Neuronal stem cell (in vitro differentiated cells): ENCODE data around the gene FIGLA.
A peak's percentile ranks its signal among the peaks of the same experiment; 100 is the strongest.

ENCODE experiments used
- DNase-seq: peaks from one replicate; pipeline ENCODE4 v3.0.0-alpha.2; 2013; ENCODE audit warnings: low spot score
- H2AFZ ChIP-seq: one replicate; pipeline ENCODE4 v1.6.1; 2013; ENCODE audit warnings: mild to moderate bottlenecking, low read length, inconsistent platforms
- H2AK5ac ChIP-seq: 2 replicates; pipeline ENCODE4 v1.6.1; 2013; ENCODE audit warnings: low read depth, mild to moderate bottlenecking, inconsistent platforms, low read length, moderate library complexity, mixed read lengths
- H2BK120ac ChIP-seq: 2 replicates; pipeline ENCODE4 v1.6.1; 2013; ENCODE audit warnings: low read depth, mild to moderate bottlenecking, inconsistent platforms, low read length, moderate library complexity, mixed read lengths
- H2BK12ac ChIP-seq: one replicate; pipeline ENCODE4 v1.6.1; 2013; ENCODE audit warnings: low read length, inconsistent platforms
- H2BK15ac ChIP-seq: 2 replicates; pipeline ENCODE4 v1.6.1; 2013; ENCODE audit warnings: mild to moderate bottlenecking, low read length, inconsistent platforms, mixed read lengths
- H2BK5ac ChIP-seq: one replicate; pipeline ENCODE4 v1.6.1; 2013; ENCODE audit warnings: inconsistent platforms, mild to moderate bottlenecking, low read length, moderate library complexity
- H3K14ac ChIP-seq: one replicate; pipeline ENCODE4 v1.6.1; 2013; ENCODE audit warnings: low read length, inconsistent platforms
- H3K18ac ChIP-seq: 2 replicates; pipeline ENCODE4 v1.6.1; 2013; ENCODE audit warnings: low read length, inconsistent platforms
- H3K23ac ChIP-seq: 2 replicates; pipeline ENCODE4 v1.6.1; 2013; ENCODE audit warnings: low read depth, mild to moderate bottlenecking, mixed read lengths, low read length, inconsistent platforms; ENCODE audit not compliant: poor library complexity
- H3K27ac ChIP-seq: replicated peaks from 3 replicates; pipeline ENCODE4 v1.5.1; 2013; ENCODE audit warnings: low read length, inconsistent platforms
- H3K27me3 ChIP-seq, 3 experiments: 2 replicates each; pipeline ENCODE4 v1.6.1; 2013; ENCODE audit warnings: low read length in 3 of 3, mild to moderate bottlenecking in 2 of 3, inconsistent platforms in 1 of 3, low read depth in 1 of 3, mixed read lengths in 1 of 3, moderate library complexity in 1 of 3; ENCODE audit not compliant: control insufficient read depth in 3 of 3, insufficient read depth in 3 of 3
- H3K36me3 ChIP-seq, 2 donors: replicated peaks in 1 of 2; 2 replicates each; pipeline ENCODE4 v1.6.1; 2013; ENCODE audit warnings: low read length in 2 of 2; ENCODE audit not compliant: control insufficient read depth in 2 of 2, insufficient read depth in 2 of 2
- H3K4ac ChIP-seq: 2 replicates; pipeline ENCODE4 v1.6.1; 2013; ENCODE audit warnings: inconsistent platforms, mild to moderate bottlenecking, low read length, moderate library complexity
- H3K4me1 ChIP-seq, 2 donors: 1 replicate in 1 of 2; 2 replicates in 1 of 2; pipeline ENCODE4 v1.6.1; 2013; ENCODE audit warnings: low read length in 2 of 2, low read depth in 1 of 2; ENCODE audit not compliant: control insufficient read depth in 2 of 2, insufficient read depth in 1 of 2
- H3K4me2 ChIP-seq: one replicate; pipeline ENCODE4 v1.6.1; 2013; ENCODE audit warnings: mild to moderate bottlenecking, low read length, inconsistent platforms; ENCODE audit not compliant: insufficient read depth, poor library complexity, severe bottlenecking
- H3K4me3 ChIP-seq, 2 donors: 2 replicates each; pipeline ENCODE4 v1.5.1; 2013; ENCODE audit warnings: low read length in 2 of 2, mild to moderate bottlenecking in 2 of 2, inconsistent platforms in 1 of 2, moderate library complexity in 1 of 2
- H3K79me1 ChIP-seq: one replicate; pipeline ENCODE4 v1.6.1; 2013; ENCODE audit warnings: low read depth, mild to moderate bottlenecking, inconsistent platforms, low read length, moderate library complexity
- H3K9ac ChIP-seq: one replicate; pipeline ENCODE4 v1.6.1; 2013; ENCODE audit warnings: mild to moderate bottlenecking, low read depth, low read length, inconsistent platforms; ENCODE audit not compliant: poor library complexity
- H3K9me3 ChIP-seq, 2 donors: replicated peaks in 1 of 2; 2 replicates each; pipeline versions ENCODE3 to v1.6.1; 2013; ENCODE audit warnings: low read length in 2 of 2, mild to moderate bottlenecking in 2 of 2, inconsistent platforms in 1 of 2, low read depth in 1 of 2, mixed read lengths in 1 of 2, moderate library complexity in 1 of 2; ENCODE audit not compliant: control insufficient read depth in 2 of 2, insufficient read depth in 1 of 2
- H4K8ac ChIP-seq: one replicate; pipeline ENCODE4 v1.6.1; 2013; ENCODE audit warnings: low read depth, mild to moderate bottlenecking, inconsistent platforms, low read length, moderate library complexity
- H4K91ac ChIP-seq: one replicate; pipeline ENCODE4 v1.6.1; 2013; ENCODE audit warnings: low read length, low read depth, mild to moderate bottlenecking, inconsistent platforms; ENCODE audit not compliant: poor library complexity
- WGBS, 2 donors: extraction: QIAGEN DNeasy Blood & Tissue Kit; methylation state at CpG; one replicate each; pipeline ENCODE4 v1.1.7; 2013; ENCODE audit warnings: missing lambda C conversion rate in 2 of 2, mixed read lengths in 1 of 2; ENCODE audit not compliant: insufficient read length in 2 of 2, insufficient replicate concordance in 1 of 2; ENCODE audit errors: extremely low coverage in 2 of 2; 5-methylcytosine and 5-hydroxymethylcytosine counted together

FIGLA gene

GRCh38 chr2:70822843-70823242, 32.4 kb upstream of the FIGLA start:
- no peak overlapping the region for H2BK15ac ChIP-seq

GRCh38 chr2:70820499-70820898, 30.1 kb upstream of the FIGLA start, which contains the start of gene CLEC4F:
Gene CLEC4F, minus strand, starts transcription at chr2:70820599. Its CDS starts 76 bp downstream, at chr2:70820523.
- Histone ChIP-seq H2BK120ac (no peak within 1 kb of the TSS), H3K4me2 (no peak within 1 kb of the TSS), H2AK5ac (no peak within 1 kb of the TSS), H3K27ac (no peak within 1 kb of the TSS), H3K4ac (no peak within 1 kb of the TSS), H2BK15ac (no peak within 1 kb of the TSS), H3K9ac (no peak within 1 kb of the TSS), H2BK5ac (no peak within 1 kb of the TSS), H4K91ac (no peak within 1 kb of the TSS), H3K27me3 (peaks cover 0 to 44% (median 0%) of the 10 kb centered on the region in 3 experiments), H3K18ac (peak within 1 kb of the TSS; percentile 21), H3K36me3 (no peaks in the 10 kb centered on the region), H3K79me1 (no peaks in the 10 kb centered on the region), H3K23ac (no peak within 1 kb of the TSS), H3K4me1 (no peaks in the 10 kb centered on the region), H3K4me3 (no peak within 1 kb of the TSS), H2AFZ (no peak within 1 kb of the TSS), H3K9me3 (no peaks in the 10 kb centered on the region), H3K14ac (no peak within 1 kb of the TSS), H4K8ac (no peak within 1 kb of the TSS), H2BK12ac (no peak within 1 kb of the TSS)
- WGBS, 2 donors, result no CpG with 5 or more reads among the region's 7 CpGs
- no peak for DNase-seq

More at GRCh38 chr2:70822843-70823242, 32.4 kb upstream of the FIGLA start:
- Histone ChIP-seq H4K91ac (no peak overlapping the region), H4K8ac (no peak overlapping the region), H3K4ac (no peak overlapping the region), H3K27me3 (peaks cover 0 to 33% (median 0%) of the 10 kb centered on the region in 3 experiments), H2BK120ac (no peak overlapping the region), H2AFZ (no peak overlapping the region), H3K9me3 (no peaks in the 10 kb centered on the region), H3K36me3 (no peaks in the 10 kb centered on the region), H2AK5ac (no peak overlapping the region), H3K4me1 (no peaks in the 10 kb centered on the region), H3K18ac (no peak overlapping the region), H3K27ac (no peak overlapping the region), H2BK5ac (no peak overlapping the region), H3K23ac (no peak overlapping the region), H2BK12ac (no peak overlapping the region), H3K14ac (no peak overlapping the region), H3K4me3 (no peak overlapping the region), H3K4me2 (no peak overlapping the region), H3K9ac (no peak overlapping the region), H3K79me1 (no peaks in the 10 kb centered on the region)
- DNase-seq, result no peak
- WGBS, 2 donors, result no CpG with 5 or more reads among the region's 8 CpGs

- WGBS, 2 donors, result no CpG with 5 or more reads among the region's 3 CpGs
- Histone ChIP-seq H2BK15ac (no peak overlapping the region), H3K4ac (no peak overlapping the region), H3K4me1 (no peaks in the 10 kb centered on the region), H2AK5ac (no peak overlapping the region), H3K27me3 (peaks cover 0 to 55% (median 0%) of the 10 kb centered on the region in 3 experiments), H3K14ac (no peak overlapping the region), H2BK5ac (no peak overlapping the region), H2AFZ (no peak overlapping the region), H3K79me1 (no peaks in the 10 kb centered on the region), H3K23ac (no peak overlapping the region), H3K36me3 (no peaks in the 10 kb centered on the region), H3K18ac (no peak overlapping the region), H4K91ac (no peak overlapping the region), H3K27ac (no peak overlapping the region), H3K4me2 (no peak overlapping the region), H3K9ac (no peak overlapping the region), H3K4me3 (no peak overlapping the region), H3K9me3 (no peaks in the 10 kb centered on the region), H2BK120ac (no peak overlapping the region), H2BK12ac (no peak overlapping the region), H4K8ac (no peak overlapping the region)
- no peak for DNase-seq
Measured at GRCh38 chr2:70817284-70817954, 27.0 kb upstream of the FIGLA start.

- Histone ChIP-seq H2BK15ac (no peak overlapping the region), H3K18ac (no peak overlapping the region), H2AK5ac (no peak overlapping the region), H4K91ac (no peak overlapping the region), H3K27ac (no peak overlapping the region), H3K4me1 (no peaks in the 10 kb centered on the region), H3K4me2 (no peak overlapping the region), H3K9me3 (no peaks in the 10 kb centered on the region), H3K27me3 (peaks cover 0 to 55% (median 0%) of the 10 kb centered on the region in 3 experiments), H3K23ac (no peak overlapping the region), H3K9ac (no peak overlapping the region), H3K14ac (no peak overlapping the region), H3K79me1 (no peaks in the 10 kb centered on the region), H3K36me3 (no peaks in the 10 kb centered on the region), H2BK120ac (no peak overlapping the region), H3K4ac (no peak overlapping the region), H2BK5ac (no peak overlapping the region), H2AFZ (no peak overlapping the region), H4K8ac (no peak overlapping the region), H2BK12ac (no peak overlapping the region), H3K4me3 (no peak overlapping the region)
- no CpG with 5 or more reads among the region's 5 CpGs for WGBS, 2 donors
- DNase-seq, result no peak
Measured at GRCh38 chr2:70816726-70817125, 26.3 kb upstream of the FIGLA start.
